RWPE2 (cell line): ENCODE results near the gene DOHH.
"Not testable (repeated sequence)": the region's sequence is repeated elsewhere in the genome, so short reads cannot be mapped to it uniquely, and the experiment has no call there.

Source experiments
- ATAC-seq: fragments of 200-7000 bp; cut with Tn5 transposase; 3 replicates; pipeline ENCODE4 v1.9.1; 2021; ENCODE audit warnings: low read depth
- DNase-seq: peaks from one replicate; pipeline ENCODE4 v3.0.0-alpha.2; 2020; ENCODE audit warnings: low spot score
- H3K27ac ChIP-seq: fragments of 450-650 bp; 2 replicates; pipeline ENCODE4 v1.5.1; 2017; ENCODE audit warnings: mild to moderate bottlenecking; ENCODE audit not compliant: poor library complexity, severe bottlenecking
- H3K27me3 ChIP-seq: fragments of 250-450 bp; sonication (Bioruptor Pico); 2 replicates; pipeline ENCODE4 v1.5.1; 2021; ENCODE audit warnings: mild to moderate bottlenecking, moderate library complexity; ENCODE audit not compliant: insufficient read depth, poor library complexity, severe bottlenecking
- H3K36me3 ChIP-seq: fragments of 250-450 bp; sonication (Bioruptor Pico); 2 replicates; pipeline ENCODE4 v1.5.1; 2020; ENCODE audit warnings: low read depth, mild to moderate bottlenecking, moderate library complexity
- H3K4me1 ChIP-seq: fragments of 250-450 bp; sonication (Bioruptor Pico); 2 replicates; pipeline ENCODE4 v1.5.1; 2021; ENCODE audit warnings: mild to moderate bottlenecking, moderate library complexity; ENCODE audit not compliant: insufficient read depth, poor library complexity, severe bottlenecking
- H3K4me3 ChIP-seq: fragments of 250-450 bp; sonication (Bioruptor Pico); 2 replicates; pipeline ENCODE4 v1.5.1; 2021; ENCODE audit warnings: mild to moderate bottlenecking, moderate library complexity; ENCODE audit not compliant: severe bottlenecking
- H3K9me3 ChIP-seq: fragments of 250-450 bp; sonication (Bioruptor Pico); 2 replicates; pipeline ENCODE4 v1.5.1; 2021; ENCODE audit warnings: mild to moderate bottlenecking, moderate library complexity; ENCODE audit not compliant: severe bottlenecking
- CTCF ChIP-seq: fragments of 450-650 bp; IDR thresholded peaks from one replicate; pipeline ENCODE4 v1.5.1; 2017; ENCODE audit warnings: mild to moderate bottlenecking, moderate library complexity; ENCODE audit not compliant: poor library complexity, severe bottlenecking

The DOHH gene

DNA sequence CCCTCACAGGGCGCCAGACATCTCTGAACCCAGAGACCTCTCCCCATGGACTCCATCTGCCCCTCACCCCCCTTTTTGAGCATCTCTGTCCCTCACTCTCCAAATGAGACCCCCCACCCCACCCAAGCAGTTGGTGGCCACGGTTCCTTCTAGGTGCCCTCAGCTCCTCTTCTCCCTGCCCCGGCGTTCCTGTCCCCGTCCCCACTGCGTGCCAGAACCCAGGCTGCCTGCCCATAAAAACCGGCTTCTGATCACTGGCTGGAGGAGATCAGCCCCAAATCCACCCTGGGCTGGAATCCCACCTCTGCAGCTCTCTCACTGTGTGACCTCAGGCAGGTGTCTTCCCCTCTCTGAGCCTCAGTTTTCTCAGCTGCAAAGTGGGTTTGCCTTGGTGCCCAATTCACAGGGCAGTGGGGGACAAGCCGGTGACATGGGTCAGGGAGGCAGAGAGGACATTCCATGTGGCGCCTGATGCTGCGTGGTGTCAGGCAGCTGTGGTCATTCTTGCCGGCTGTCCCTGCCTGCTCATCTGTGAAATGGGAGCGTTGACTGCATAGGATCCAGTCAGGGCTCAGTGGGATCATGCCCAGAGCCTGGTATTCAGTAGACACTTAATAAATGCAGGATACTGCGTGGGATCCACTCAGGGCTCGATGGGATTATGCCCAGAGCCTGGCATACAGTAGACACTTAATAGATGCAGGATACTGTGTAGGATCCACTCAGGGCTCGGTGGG, 45.6 kb downstream of the DOHH start:
- no peaks in the 10 kb centered on the region for H3K4me1 ChIP-seq

DNA sequence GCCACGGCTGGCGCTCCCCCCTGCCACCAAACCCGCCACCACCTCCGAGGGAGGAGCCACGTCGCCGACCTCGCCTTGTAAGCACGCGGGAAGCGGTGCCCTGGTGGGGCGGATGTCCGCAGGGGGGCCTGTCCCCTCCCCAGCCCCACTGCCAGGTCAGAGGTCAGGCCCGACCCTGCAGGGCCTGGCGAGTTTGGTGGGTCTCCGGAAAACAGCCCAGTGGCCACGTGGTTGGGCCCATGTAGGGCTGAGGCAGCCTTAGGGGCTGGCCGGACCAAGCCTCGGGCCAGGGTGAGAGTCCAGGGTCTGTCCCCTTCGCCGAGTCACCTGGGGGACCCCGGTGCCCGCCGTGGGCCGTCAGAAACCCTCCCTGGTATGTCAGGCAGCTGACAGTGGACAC, 46.6 kb downstream of the DOHH start:
- peaks cover 64% of the 10 kb centered on the region for H3K36me3 ChIP-seq
- H3K27me3 ChIP-seq: no peaks in the 10 kb centered on the region
- no peaks in the 10 kb centered on the region for H3K4me1 ChIP-seq
- DNase-seq: no peak
- ATAC-seq: no peak
- H3K9me3 ChIP-seq: no peaks in the 10 kb centered on the region
- no peak for TF ChIP-seq CTCF
- H3K4me3 ChIP-seq: no peak overlapping the region
- no peak overlapping the region for H3K27ac ChIP-seq

More for the DNA sequence above, 45.6 kb downstream of the DOHH start:
- no peaks in the 10 kb centered on the region for H3K9me3 ChIP-seq
- H3K36me3 ChIP-seq: peaks cover 57% of the 10 kb centered on the region
- H3K27me3 ChIP-seq: no peaks in the 10 kb centered on the region
- H3K27ac ChIP-seq: no peak overlapping the region
- ATAC-seq: no peak
- DNase-seq: no peak
- no peak overlapping the region for H3K4me3 ChIP-seq
- no peak for TF ChIP-seq CTCF

DNA sequence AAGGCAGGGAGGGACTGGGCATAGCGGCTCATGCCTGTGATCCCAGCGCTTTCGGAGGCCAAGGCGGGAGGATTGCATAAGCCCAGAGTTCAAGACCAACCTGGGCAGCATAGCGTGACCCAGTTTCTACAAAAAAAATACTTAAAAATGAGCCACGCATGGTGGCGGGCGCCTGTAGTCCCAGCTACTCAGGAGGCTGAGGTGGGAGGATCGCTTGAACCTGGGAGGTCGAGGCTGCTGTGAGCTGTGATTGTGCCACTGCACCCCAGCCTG, 47.6 kb downstream of the DOHH start:
- H3K4me1 ChIP-seq, DNase-seq, ATAC-seq, H3K27ac ChIP-seq, H3K9me3 ChIP-seq, H3K27me3 ChIP-seq, H3K4me3 ChIP-seq: not testable (repeated sequence)
- H3K36me3 ChIP-seq: peaks cover 71% of the 10 kb centered on the region

DNA sequence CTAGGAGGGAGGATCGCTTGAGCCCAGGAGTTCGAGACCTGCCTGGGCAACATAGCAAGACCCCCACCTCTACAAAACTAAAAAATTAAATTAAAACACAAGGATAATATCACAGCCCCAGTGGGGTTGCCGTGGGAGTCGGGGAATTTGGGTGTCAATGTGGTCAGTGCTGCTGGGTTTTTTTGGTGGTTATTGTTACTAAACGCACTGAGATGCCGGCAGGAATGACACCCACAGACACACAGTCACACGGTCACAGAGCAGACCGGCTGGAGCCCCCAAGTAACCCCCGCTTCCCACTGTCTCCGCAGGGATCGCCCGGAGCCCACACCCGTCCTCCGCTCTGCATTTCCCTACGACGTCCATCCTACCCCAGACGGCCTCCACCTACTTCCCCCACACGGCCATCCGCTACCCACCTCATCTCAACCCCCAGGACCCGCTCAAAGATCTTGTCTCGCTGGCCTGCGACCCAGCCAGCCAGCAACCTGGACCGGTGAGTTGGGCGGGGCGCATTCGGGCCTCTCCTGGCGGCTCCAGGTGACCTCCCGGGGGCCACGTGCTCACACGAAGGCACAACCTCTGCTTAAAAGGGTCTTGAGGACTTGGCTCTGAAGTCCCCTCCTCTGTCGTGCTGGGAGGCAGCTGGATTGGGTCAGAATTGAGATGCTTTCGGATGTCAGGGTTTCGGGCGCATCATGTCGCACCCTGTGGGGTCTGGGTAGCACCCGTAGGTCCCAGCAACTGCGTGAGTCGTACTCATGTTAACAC, 48.1 kb downstream of the DOHH start:
- Histone ChIP-seq H3K4me3 (no peak overlapping the region), H3K36me3 (peaks cover 71% of the 10 kb centered on the region), H3K27ac (no peak overlapping the region), H3K9me3 (no peaks in the 10 kb centered on the region), H3K4me1 (no peaks in the 10 kb centered on the region), H3K27me3 (no peaks in the 10 kb centered on the region)
- no peak for TF ChIP-seq CTCF
- no peak for ATAC-seq
- no peak for DNase-seq

GRCh38 chr19:3451451-3451866, 49.0 kb downstream of the DOHH start:
- Histone ChIP-seq H3K4me3 (no peak overlapping the region), H3K27ac (peak overlapping the region; percentile 58), H3K4me1 (no peaks in the 10 kb centered on the region), H3K9me3 (no peaks in the 10 kb centered on the region), H3K36me3 (peaks cover 69% of the 10 kb centered on the region), H3K27me3 (no peaks in the 10 kb centered on the region)
- ATAC-seq (no peak), DNase-seq (no peak)
- no peak for TF ChIP-seq CTCF
